ENCODE data around the gene ZNF217.
"Not testable (repeated sequence)": the region's sequence is repeated elsewhere in the genome, so short reads cannot be mapped to it uniquely, and the experiment has no call there.

ZNF217 gene

DNA sequence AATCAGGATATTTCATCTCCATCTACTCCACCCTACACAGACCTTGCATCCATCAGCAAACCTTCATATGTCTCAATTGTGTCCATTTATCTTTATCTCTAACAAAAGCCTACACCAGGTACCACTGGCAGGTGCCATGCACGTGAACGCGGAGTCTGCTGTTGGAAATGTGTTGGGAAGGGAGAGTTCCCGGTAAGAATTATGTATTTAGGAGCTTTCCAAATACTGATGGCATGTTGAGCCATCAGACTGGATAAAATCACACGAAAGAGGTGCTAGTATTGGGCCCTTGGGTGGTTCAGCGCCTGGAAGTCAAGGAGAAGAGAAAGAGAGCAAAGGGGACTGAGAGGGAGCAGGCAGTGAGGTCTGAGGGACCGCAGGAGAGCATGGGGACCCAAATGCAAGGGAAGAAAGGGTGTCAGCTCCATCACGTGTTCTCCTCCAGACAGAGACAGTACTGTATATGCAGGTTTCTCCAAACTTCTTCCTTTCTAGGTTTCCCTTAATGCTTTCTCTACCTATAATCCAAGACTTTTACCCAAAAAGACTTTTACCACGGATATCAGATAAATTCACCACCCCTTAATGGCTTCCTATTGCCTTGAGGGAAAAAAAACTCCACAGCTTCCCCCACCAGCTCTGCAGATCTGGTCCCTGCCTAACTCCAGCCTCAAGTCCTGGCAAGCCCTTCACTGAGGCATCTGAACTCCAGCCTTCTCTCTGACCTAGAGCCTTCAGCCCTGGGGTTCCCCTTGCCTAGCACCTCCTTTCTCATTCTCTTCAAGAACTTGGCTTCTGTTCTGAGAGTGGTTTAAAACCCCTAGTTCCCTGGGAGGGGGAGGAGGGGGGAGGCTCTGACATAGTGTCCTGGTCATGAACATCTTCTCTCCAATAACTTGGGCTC lies 4.8 kb upstream of the ZNF217 start:
- no peak for DNase-seq (ENCODE audit: low spot score)

DNA sequence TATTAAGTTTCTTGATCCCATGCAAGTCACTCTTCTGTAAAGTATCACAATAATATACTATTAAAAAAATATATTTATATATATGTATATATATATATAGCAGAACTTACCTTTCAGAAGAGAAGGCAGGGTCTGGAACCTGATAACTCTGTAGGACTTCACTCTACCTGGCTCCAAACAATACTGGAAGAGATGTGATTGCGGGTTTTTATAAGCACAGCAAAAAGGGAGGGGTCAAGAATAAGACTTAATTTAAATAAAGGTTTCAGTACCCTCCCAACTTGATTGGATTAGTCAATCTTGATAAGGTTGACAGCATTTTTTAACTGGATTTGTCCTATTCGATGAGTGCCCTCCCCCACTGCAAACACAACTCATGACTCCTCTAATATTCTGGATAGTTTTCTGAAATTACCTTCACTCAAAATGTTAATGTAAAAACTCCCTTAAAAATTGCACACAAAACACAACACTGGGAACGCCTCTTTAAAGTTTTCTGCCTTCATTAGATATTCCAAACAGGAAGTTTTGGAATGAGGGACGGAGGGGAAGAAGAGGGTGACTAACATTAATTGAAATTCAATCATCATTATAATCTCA lies 4.0 kb upstream of the ZNF217 start:
- DNase-seq (ENCODE audit: low spot score): no peak

DNA sequence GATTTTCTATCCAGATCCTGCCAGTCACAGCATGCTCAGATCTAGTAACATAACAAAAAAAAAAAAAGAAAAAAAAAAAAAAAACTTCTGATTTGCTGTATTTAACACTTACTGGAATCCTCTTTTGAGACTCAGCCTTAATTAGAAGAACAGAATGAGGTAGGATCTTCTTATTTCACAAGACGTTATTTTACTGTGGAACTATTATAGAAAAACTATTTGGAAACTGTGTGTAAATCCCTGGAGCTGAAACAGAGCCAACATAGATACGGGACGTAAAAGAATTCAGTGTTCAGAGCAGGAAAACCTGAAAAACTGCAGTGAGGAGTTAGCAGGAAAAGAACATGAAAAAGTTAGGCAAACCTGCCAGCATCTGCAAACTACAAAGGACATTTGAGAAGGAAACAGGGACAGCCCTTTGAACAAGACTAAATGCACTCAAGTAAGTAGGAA lies 3.4 kb upstream of the ZNF217 start:
- DNase-seq (ENCODE audit: low spot score): no peak

DNA sequence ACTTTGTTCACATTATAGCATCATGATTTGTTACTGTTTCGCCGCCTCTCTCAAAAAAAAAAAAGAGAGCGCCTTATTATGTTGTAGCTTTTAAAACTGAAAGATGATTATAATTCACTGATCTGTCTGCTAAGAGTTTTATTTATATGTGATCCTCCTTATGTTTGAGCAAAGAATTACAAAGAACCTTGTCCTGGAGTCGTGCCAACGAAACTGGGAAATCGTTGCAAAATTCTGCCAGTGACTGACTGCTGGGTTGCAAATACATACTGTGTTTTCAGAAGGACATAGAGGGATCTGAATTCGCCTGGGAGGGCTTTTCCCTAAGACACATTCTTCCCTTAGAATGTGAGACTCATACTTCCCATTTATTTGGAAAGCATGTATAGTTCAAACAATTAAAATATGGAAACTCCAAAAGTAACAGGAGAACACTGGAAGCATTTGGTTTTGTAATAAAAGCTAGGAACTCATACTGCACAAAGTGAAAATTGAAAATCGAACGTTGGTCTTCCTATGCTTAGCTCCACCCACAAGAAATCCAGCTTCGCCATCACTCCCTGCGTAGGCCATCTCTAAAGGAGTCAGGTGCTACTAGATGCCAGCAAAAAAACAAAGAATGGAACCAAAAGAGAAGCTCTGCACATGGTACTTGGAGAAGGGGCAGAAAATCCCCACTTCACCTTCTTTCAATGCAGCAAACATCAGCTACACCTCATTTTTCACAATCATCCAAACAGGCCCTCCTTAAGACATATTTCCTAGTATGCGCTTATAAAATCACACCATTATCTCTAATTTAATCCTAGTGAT lies 2.8 kb upstream of the ZNF217 start:
- not testable (repeated sequence) for DNase-seq (ENCODE audit: low spot score)

DNA sequence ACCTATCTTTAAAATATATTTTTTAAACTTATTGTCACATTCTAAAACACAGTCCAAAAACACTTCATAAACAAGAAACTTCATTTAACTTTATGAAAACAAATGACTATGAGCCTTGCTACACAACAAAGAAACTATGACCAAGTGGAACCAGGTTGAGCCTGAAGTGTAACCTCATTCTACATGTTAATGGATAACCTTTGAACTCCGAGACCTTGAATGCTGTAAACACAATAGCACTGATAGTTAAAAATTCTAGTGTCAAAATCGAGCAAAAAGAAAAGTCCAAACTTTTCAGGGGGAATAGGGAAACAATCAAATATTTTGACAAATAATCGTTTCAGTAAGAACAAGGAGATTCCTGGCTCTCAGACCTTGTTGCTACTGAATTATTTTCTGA lies 2.1 kb upstream of the ZNF217 start:
- not testable (repeated sequence) for DNase-seq (ENCODE audit: low spot score)

DNA sequence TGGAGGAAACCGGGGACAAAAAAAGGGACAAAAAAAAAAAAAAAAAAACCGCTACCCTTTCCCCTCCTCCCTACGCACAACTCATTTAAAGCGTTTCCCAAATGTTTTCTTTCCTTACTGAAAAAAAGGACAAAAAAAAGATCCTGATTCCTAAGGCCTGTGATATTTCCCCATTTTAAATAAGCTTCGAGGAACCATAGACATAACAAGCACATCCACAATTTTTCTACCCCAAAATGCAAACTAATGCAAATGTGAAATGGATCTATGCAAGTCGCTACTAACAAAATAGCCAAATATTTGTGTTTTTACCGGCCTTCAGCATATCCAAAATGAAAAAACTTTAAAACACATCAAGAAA lies 1.4 kb upstream of the ZNF217 start:
- DNase-seq (ENCODE audit: low spot score): no peak

DNA sequence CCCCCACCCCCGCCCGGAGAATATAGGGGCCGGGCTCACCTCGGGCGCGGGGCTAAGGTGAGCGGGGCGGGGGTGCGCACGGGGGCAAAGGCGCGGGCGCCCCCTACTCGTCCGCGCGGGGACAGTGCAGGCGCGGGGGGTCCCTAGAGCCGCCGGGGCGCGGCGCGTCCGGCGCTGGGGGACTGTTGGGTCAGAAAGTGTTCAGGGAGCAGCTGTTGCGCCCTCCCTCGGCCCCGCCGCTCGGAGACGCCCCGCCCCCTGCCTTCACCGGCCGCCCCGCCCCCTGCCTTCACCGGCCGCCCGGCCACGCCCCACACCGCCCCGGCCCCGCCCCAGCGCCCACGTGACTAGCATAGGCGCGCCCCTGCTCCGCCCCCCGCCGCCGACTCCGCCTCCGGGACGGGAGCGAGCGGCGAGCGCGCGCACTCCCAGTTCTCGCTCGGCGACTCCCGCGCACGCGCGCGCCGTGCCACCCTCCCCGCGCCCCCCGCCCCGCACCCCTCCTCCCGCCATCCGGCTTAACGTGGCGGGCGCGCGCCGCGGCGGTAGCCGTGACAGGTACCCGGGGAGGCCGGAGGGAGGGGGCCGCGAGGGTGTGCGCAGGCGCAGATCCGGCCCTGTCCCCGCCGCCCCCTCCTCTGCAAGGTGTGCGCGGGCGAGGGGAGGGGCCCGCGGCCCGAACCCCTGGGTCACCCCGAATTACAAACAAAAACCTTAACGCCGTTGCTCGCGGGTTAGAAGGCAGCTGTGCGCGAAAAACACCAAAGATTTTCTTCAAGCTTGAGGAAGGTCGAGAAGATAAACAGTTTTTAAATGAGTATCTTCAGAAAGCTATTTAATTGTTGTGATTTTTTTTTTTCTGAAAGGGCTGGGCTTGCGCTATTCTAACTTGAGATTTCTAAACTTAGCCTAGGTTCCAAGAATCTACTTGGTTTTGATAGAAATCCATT lies 704 bp upstream of the ZNF217 start:
- peak; percentile 93 for DNase-seq (ENCODE audit: low spot score)

DNA sequence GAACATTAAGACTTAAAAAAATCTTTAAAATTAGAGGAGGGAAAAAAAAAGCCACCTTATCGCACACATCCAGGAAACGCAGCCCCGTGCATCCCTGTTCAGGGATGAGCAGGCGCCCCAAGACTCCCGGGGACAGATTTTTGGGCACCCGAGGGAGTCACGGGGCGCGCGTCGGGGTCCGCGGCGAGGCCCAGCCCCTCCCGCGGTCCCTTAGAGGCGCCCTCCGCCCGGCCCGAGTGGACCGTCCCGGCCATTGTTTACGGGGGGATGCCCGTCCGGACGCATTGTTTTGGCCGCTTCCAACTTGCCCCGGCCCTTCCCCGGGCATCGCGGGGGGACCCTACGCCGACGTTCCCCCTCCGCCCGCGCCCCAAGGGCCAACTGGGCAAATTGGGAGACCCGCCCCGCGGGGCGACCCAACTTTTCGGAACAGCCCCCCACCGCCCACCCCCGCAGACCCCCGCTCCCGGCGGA lies 610 bp downstream of the ZNF217 start:
- DNase-seq (ENCODE audit: low spot score): peak; percentile 45

DNA sequence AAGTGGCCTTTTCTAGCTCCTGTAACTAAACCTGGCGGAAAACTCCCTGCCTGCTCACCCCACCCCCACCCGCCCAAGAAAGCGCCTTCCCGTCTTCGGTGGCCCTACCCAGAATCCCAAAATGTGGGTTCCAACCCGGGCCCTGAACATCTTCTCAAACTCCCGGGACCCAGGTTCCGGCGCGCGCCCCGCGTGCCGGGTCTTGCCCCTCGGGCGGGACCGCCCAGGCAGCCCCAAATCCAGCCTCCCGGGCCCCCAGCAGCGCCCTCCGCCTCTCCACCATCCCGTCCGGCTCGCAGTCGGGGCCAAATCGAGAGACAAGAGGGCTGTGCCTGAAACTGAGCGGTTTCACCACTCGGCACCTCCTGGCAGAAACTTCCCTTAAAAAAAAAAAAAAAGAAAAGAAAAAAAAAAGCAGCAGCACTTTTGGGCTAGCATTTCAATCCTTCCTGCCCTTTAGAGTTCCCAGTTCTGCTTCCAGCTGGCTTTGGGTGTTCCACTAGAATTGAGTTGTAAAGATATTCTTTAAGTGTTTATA lies 1.1 kb downstream of the ZNF217 start:
- DNase-seq (ENCODE audit: low spot score): peak; percentile 57

DNA sequence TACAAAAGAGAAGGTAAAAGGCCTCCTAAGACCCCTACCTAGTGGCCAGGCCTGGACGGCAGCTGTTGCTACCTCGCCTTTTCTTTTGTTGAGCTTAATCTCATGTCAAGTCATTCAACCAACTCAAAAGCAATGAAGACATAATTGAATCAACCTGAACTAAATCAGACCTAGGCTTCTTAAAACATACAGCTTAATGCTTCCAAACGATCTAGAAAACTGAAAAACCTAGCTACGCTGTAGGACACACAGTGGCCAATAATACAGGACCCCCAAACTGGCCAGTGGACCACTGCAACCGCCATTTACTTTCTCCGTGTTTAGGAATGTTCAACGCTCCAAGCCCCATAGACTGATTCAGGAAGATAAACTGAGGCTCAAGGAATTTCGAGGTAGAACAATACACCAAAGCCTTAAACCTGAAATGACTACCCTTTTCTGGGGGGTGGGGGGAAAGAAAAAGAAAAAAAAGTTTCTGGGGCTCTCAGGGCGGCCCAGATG lies 1.6 kb downstream of the ZNF217 start:
- not testable (repeated sequence) for DNase-seq (ENCODE audit: low spot score)

DNA sequence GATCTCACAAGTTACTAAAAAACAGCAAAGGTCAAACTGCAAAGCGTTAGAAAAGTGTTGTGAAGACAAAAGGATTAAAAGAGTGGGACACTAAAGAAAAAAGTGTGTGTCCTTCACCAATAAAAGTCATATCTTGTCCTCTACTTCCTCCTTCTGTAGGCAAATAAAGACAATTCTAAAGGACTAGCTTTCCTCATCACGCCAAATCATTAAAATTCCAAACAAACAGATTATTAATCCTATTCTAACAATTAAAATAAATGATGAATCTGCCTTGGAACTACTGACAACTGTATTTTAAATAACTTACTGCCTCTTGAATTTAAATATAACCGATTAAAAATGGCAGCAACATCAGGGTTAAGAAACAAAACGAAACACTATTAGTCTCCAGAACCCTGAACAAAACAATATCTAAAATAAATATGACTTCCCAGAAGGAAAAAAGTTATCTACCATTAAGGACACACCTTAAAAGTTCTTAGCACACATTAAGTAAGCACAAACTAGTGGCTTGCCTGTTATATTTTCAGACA lies 2.4 kb downstream of the ZNF217 start:
- not testable (repeated sequence) for DNase-seq (ENCODE audit: low spot score)

DNA sequence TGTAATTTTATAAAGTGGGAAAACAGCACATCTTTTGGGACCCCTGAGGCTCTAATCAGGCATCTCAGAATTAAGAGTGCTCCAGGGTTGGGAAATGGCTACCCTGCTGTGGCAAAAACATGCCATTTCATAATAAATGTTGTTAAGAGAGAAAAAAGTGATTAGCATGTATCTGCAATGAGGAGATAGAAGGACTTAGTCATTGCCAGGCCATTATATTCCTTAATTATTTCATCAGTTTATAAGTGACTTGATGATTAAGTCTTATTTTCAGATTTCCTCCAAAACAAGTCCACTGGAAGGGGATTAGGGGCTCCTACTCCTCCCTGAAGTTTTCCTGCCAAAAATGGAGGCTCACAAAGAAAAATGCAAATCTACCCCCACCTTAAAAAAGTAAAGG lies 3.0 kb downstream of the ZNF217 start:
- DNase-seq (ENCODE audit: low spot score): not testable (repeated sequence)

DNA sequence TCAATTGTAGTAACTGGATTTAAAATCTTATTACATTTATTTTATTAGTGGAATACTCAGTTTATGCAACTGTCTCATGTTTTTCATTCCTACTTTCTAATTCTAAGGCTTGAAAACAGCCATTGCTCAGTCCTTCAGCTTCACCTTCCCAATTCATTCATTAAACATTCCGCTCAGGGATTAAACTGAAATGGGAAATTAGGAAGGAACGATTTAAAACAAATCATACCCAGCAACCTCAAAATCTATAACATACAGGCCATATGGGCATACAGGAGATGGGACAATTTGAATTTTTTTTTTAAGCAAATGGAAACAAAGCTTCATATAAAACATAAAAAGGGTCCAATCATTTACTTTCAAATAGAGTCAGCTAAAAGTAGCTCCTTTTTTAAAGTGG lies 3.5 kb downstream of the ZNF217 start:
- DNase-seq (ENCODE audit: low spot score): not testable (repeated sequence)

DNA sequence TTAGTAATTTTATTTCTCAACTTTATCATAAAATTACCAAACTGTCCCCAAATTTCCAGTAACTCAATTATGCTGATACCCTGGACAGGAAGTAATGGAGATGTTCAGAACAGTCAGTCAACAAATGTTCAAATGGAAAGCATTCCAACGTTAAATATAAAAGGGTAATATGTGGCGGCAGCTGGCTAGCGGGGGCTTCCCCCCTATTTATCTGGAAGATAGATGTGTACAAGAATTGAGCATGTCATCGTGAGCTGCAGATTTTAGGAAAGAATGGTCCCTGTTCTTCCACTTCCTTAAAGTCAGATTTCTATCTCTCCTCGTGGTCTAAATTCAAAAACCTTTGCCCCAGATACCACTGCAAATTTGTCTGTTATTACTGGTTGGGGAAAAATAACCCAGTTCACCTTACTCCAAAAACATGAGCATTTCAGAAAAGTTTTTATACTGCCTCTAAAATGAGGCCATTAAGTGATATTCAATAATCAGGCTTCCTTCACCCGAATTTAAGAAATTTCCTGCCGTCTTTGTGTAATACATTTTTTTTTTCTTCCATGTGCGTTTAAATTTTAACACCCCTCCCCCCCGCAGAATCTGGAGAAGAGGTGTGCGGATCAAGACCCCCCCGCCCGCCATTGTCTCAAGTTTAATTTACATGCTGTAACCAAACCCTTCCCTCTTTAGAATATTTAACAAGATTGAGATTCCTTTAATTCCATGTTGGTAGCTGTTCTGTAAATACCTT lies 4.1 kb downstream of the ZNF217 start:
- not testable (repeated sequence) for DNase-seq (ENCODE audit: low spot score)

DNA sequence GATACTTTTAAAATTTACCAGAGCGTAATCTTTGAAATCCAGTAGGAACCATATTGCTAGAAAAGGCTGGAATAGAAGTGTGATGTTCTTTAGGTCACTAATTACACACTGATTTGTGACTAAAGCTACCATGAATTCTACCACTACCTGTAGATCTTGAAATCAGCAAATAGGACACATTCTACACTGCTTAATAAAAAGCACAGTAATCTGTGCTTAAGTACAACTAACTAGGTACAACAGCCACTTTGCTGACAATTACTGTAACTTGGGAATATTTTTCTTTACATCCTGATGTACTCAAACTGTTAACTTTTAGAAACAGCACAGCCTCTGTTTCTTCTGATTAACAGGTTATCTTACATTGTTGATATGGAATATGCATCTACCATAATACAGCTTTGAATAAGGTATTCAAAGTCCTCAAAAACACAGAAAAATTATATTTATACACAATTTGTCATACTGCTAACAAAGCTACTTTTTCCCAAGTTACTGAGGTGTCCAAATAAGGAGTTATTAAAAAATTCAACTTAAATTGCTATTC lies 6.4 kb downstream of the ZNF217 start:
- DNase-seq (ENCODE audit: low spot score): not testable (repeated sequence)

DNA sequence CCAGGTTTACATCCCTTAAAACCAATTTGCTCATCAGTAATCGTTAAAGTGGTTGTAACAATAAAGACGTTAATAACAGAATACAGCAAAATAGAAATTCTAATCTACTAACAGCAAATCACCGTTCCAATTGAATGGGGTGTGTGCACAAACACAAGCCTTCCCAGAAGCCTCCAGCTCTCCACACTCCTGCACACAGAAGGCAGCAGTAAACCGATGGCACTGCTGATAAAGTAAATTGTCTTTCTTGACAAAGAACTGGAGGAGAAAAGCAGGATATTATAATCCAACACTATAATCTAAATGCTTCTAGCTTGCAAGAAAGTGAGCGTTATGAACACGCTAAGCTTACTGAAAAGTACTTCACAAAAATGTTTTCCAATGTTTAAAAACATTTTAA lies 7.0 kb downstream of the ZNF217 start:
- no peak for DNase-seq (ENCODE audit: low spot score)

DNA sequence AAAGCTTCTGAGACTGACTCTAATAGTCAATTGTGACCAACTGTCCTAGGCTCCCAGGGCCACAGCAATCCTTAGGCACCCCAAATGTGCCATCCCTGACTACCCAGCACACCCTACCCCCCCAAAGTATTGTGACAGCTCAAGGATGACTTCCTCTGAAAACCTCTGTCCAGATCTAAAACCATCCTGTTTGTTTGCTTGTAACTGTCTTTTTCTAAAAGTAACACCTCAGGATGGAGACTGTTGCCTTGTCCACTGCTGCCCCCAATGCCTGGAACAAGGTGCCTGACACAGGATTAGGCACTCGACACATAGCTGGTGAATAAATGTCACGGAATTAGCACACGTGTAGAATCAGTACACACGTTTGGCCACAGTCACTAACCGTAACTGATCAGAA lies 7.7 kb downstream of the ZNF217 start:
- not testable (repeated sequence) for DNase-seq (ENCODE audit: low spot score)

DNA sequence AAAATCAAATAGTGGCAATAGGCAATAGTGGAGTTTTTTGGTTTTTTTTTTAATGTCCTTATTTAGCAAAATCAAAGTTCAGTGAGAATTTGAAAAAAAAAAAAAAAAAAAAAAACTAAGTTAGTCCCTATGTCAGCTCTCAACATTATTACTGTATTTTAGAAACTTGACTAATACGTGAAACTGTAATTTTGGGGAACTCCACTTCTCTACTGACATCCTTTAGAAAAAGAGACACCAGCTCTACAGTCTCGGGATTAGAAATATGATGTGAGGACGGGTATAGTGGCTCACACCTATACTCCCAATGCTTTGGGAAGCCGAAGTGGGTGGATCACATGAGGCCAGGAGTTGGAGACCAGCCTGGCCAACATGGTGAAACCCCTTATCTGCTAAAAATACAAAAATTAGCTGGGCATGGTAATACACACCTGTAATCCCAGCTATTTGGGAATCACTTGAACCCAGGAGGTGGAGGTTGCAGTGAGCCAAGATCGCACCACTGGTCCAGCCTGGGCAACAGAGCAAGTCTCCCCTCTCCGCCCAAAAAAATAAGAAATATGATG lies 8.6 kb downstream of the ZNF217 start:
- not testable (repeated sequence) for DNase-seq (ENCODE audit: low spot score)

DNA sequence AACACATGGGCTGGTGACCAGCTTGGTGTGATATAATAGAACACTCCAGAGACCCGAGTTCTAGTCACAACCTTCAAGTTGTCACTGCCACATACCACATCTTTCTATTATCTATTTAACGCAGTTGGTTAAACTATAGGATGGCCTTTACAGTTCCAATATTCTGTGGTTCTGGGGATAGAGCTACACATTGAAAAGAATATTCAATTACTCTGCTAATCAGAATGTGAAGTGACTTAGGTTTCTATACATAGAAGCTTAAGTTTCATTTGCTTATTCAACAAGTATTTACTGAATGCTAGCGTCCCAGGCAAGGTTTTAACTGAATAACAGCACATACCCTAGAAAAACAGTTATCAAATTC lies 9.1 kb downstream of the ZNF217 start:
- DNase-seq (ENCODE audit: low spot score): not testable (repeated sequence)

Data from D341Med (cell line).